GM21723 (cell line): ENCODE measurements around the gene HCST.
"Not testable (repeated sequence)": the region's sequence is repeated elsewhere in the genome, so short reads cannot be mapped to it uniquely, and the experiment has no call there.

Experiments used
- ATAC-seq: cut with Tn5 transposase; IDR thresholded peaks from one replicate; pipeline ENCODE4 v1.9.1; 2021; ENCODE audit warnings: mild to moderate bottlenecking, moderate library complexity; ENCODE audit not compliant: unreplicated experiment

Gene HCST, protein sequence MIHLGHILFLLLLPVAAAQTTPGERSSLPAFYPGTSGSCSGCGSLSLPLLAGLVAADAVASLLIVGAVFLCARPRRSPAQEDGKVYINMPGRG

DNA sequence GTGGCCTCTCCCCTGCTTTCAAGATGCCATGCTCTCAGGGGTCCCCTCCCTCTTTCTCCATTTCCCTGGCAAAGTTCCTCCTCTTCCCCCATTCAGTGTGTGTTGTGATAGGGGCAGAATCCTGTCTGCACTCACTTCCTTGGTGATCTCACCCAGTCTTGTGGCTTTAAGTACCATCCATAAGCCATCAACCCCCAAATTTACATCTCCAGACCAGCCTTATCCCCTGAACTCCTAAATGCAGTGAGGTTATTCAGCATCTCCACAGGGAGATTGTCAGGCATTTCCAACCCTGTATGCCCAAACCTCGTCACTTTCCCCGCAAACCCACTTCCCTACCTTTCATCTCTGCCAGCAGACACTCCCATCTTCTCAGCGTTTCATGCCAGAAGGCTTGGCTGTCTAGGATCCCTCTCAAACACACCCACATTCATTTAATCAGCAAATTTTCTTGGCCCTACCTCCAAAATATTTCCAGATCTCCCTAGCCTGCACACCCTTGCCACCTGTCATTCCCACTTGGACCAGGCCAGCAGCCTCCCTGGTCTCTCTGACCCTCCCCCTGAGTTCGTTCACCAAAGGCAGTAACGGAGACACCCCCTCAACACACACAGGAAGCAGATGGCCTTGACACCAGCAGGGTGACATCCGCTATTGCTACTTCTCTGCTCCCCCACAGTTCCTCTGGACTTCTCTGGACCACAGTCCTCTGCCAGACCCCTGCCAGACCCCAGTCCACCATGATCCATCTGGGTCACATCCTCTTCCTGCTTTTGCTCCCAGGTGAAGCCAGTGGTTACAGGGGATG lies at the start of gene HCST:
HCST (plus strand) TSS at position 676 of the 808 bp plus-strand sequence; CDS start at position 741, 65 bp downstream.
- no peak for ATAC-seq

DNA sequence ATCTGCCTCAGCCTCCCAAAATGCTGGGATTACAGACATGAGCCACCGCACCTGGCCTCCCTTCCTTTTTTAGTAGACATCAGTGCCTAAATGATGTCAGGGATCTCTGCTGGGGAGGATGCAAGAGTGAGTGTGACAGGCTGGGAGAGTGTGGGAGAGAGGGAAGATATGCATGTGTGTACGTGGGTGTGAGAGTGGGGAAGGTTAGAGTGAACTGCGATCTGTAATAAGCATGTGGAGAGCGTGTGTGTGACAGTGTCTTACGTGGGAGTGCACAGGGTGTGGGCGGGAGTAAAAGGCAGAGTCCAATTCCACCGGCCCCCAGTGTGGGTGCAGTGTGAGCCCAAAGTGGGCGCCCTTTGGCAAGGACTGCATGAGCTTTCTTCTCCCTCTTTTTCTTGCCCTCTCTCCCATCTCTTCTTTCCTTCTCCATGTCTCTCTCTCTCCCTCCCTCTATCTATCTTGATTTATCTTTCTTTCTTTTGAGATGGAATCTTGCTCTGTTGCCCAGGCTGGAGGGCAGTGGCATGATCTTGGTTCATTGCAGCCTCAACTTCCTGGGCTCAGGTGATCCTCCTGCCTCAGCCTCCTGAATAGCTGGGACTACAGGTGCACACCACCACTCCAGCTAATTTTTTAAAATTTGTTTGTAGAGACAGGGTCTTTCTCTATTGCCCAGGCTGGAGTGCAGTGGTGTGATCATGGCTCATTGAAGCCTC lies 49.1 kb upstream of the HCST start:
- no peak for ATAC-seq

DNA sequence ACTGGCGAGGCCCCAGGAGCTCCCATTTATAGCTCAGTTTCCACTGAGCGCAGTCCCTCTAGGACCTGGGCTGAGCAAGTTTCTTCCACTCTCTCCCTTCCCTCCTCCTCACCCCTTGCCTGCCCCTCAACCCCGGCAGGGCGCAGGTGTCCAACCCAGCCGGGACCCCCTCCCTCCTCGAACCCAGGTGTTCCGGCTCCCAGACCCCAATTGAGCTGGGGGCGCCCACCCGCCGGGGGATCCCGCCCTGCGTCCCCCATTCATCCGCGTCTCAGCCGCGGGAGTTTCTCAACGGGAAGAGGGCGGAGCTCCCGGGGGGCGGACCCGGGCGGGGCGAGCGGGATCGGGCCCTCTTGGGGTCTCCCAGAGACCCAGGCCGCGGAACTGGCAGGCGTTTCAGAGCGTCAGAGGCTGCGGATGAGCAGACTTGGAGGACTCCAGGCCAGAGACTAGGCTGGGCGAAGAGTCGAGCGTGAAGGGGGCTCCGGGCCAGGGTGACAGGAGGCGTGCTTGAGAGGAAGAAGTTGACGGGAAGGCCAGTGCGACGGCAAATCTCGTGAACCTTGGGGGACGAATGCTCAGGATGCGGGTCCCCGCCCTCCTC lies 45.7 kb upstream of the HCST start, which contains the start of gene KIRREL2:
KIRREL2 (plus strand) TSS at position 366 of the 604 bp plus-strand sequence; CDS start at position 575, 209 bp downstream.
- ATAC-seq, result no peak

- no peak for ATAC-seq
Measured at GRCh38 chr19:35858311-35858710, 44.0 kb upstream of the HCST start.

DNA sequence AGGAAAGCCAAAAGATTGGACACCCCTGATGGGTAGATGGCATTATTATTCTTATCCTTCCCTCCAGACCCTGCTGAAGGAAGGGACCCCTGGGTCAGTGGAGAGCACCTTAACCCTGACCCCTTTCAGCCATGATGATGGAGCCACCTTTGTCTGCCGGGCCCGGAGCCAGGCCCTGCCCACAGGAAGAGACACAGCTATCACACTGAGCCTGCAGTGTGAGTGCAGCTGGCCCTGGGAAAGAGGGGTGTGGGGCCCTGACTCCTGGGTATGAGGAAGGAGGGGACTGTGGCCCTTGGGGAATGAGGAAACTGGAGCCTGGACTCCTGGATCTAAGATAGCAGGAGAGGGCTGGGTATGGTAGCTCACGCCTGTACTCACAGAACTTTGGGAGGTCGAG lies 42.9 kb upstream of the HCST start:
- ATAC-seq, result no peak

- no peak for ATAC-seq
Measured at GRCh38 chr19:35860436-35860817, 41.9 kb upstream of the HCST start.

GRCh38 chr19:35860818-35861639 lies 41.3 kb upstream of the HCST start:
- ATAC-seq, result no peak

- no peak for ATAC-seq
Measured at GRCh38 chr19:35861640-35862160, 40.6 kb upstream of the HCST start.

GRCh38 chr19:35862528-35862927 lies 39.8 kb upstream of the HCST start:
- ATAC-seq, result no peak

DNA sequence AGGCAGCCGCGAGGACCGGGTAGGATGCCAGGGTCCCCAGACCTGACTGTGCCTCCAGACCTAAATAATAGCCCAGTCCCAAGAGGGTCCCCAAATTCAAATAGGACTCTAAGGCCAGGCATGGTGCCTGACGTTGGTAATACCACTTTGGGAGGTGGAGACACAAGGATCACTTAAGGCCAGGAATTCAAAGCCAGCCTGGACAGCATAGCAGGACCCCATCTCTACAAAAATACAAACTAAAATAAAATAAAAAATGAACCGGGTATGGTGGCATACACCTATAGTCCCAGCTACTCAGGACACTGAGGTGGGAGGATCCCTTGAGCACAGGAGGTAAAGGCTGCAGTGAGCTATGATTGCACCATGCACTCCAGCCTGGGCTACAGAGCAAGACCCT lies 39.3 kb upstream of the HCST start:
- no peak for ATAC-seq

DNA sequence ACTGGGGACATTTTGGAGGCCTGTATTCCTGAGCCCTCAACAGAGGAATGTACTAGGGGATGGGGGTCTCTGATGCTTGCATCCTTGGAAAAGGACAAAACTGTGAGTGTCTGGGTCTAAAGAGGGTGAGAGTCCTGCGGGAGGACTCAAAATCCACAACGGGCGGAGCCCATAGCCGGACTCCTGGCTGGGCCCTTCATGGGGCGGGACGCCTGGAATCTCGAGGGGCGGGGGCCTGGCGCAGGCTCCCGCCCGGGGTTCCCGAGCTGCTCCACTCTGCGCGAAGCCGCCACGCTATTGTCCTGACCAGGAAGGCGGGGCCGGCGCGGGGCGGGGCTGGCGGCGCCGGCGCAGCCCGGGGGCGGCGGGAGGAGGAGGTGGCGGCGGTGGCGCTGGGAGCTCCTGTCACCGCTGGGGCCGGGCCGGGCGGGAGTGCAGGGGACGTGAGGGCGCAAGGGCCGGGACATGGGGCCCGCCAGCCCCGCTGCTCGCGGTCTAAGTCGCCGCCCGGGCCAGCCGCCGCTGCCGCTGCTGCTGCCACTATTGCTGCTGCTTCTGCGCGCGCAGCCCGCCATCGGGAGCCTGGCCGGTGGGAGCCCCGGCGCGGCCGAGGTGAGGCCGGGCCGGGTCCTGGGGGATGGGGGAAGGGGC lies 34.0 kb upstream of the HCST start, which contains the start of gene APLP1:
APLP1 (plus strand) TSS at position 403 of the 651 bp plus-strand sequence; CDS start at position 466, 63 bp downstream.
- no peak for ATAC-seq

- ATAC-seq, result peak; percentile 15
Measured at GRCh38 chr19:35868823-35869326, 33.5 kb upstream of the HCST start.

- ATAC-seq, result peak; percentile 57
Measured at GRCh38 chr19:35869327-35870123, 32.8 kb upstream of the HCST start.

DNA sequence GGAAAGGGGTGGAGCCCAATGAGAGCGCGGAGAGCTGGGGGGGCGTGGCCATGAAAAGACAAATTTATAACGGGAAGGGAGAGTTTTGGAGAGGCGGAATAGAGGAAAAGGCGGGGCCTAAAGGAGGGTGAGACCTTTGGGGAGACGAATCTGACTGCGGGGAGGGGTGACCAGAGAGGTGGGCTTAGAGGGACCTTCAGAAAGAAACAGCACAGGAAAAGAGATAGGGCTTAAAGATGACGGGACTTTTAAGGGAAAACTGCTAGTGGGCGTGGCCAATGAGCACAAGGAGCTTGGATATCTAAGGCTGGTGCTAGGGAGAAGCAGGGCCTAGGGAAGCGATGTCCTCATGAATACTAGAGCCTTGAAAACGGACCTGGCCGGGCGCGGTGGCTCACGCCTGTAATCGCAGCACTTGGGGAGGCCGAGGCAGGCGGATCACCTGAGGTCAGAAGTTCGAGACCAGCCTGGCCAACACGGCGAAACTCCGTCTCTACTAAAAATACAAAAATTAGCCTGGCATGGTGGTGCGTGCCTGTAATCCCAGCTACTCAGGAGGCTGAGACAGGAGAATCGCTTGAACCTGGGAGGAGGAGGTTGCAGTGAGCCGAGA lies 32.1 kb upstream of the HCST start:
- ATAC-seq, result not testable (repeated sequence)

- ATAC-seq, result no peak
Measured at GRCh38 chr19:35870798-35871197, 31.5 kb upstream of the HCST start.

GRCh38 chr19:35871611-35872010 lies 30.7 kb upstream of the HCST start:
- ATAC-seq, result no peak

DNA sequence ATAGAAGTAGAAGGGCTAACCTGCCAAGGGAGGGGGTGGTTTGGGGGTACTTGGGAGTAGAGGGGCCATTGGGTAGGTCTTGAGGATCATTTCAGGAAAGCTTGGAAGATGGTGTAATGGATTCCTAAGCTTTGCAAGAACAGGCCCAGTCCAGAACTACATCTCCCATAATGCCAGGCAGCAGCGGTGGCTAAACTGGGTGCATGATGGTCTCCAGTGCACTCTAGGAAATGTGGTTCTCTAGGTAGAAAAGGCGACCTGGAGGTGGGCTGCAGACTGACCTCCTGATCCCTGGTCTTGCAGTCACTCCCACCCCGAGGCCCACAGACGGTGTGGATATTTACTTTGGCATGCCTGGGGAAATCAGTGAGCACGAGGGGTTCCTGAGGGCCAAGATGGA lies 30.1 kb upstream of the HCST start:
- ATAC-seq, result no peak

DNA sequence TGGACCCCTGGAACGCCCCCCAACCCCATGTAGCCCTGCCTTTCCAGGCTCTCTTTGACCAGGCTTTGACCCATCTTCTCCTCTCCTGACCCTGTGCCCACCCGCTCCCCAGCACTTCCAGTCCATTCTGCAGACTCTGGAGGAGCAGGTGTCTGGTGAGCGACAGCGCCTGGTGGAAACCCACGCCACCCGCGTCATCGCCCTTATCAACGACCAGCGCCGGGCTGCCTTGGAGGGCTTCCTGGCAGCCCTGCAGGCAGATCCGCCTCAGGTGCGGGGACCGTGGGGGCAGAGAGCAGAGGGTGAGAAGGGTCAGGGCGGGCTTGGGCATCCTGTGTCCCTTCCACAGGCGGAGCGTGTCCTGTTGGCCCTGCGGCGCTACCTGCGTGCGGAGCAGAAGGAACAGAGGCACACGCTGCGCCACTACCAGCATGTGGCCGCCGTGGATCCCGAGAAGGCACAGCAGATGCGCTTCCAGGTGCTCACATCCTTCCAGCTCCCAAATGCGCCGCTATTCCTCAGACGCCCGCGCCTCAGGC lies 27.9 kb upstream of the HCST start:
- no peak for ATAC-seq
